ENCODE data around the gene PLCXD1.
"Not testable (repeated sequence)": the region's sequence is repeated elsewhere in the genome, so short reads cannot be mapped to it uniquely, and the experiment has no call there.

PLCXD1 gene, protein sequence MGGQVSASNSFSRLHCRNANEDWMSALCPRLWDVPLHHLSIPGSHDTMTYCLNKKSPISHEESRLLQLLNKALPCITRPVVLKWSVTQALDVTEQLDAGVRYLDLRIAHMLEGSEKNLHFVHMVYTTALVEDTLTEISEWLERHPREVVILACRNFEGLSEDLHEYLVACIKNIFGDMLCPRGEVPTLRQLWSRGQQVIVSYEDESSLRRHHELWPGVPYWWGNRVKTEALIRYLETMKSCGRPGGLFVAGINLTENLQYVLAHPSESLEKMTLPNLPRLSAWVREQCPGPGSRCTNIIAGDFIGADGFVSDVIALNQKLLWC

GRCh38 chrX:281166-281999 lies at the start of gene PLCXD1:
Gene PLCXD1 (plus strand): TSS chrX:281381. CDS start chrX:284188, 2,807 bp downstream.
- no peak for DNase-seq (ENCODE audit: low read depth in 2 of 2)

DNA sequence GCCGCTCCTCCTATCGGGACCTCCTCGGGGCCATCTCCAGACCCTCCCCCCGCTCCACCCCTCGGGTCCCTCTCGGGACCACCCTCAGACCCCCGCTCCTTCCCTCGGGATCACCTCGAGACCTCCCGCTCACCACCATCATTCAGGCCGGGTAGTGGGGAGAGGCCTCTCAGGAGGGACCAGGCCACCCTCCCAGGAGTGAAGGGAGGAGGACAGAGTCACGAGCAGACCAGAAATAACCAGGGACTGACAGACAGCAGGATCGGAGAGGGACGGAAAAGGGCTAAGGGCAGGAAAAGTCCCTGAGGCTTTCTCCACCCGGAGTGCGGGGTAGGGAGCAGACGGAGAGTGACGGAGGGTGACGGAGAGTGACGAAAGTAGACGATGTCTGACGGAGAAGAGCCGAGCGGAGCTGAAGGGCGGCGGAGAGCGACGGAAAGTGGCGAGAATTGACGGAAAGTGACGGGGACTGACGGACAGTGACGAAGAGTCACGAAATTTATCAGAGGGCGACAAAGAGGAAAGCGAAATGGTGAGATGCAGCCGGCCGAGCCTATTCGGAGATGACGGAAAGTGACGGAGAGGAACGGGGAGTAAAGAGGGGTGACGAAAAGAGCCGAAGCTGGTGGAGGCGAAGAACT lies 49.4 kb upstream of the PLCXD1 start:
- DNase-seq (ENCODE audit: low read depth in 2 of 2): not testable (repeated sequence)

DNA sequence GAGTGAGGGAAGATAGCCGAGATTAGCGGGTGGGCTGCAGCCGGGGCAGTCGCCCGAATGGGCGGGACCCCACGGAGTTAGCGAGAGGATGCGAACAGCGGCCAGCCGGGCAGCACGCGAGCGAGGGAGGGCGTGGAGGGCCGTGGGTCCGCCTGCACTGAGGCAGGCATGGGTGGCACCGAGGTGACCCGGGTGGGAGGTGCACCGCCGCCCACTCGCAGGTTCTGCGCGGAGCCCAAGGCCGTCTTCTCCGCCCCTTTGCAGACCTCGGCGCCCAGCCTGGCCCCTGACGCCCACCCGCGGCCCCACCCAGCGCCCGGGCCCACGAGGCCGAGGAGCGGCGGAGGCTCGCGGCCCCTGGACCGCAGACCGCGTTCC lies 48.9 kb upstream of the PLCXD1 start:
- DNase-seq (ENCODE audit: low read depth in 2 of 2): not testable (repeated sequence)

DNA sequence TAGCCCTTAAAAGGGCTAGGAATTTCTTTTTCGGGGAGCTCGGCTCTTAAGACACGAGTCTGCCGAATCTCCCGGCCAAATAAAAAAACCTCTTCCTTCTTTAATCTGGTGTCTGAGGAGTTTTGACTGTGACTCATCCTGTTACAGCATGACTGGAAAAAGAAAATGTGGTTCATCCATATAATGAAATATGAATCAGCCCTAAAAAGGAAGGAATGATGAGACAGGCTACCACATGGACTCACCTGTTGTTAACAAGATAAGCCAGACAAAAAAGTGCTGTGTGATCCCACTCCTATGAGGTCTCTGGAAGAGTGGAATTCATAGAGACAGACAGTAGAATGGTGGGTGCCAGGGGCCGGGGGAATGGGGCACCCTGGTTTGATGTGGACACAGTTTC lies 45.0 kb upstream of the PLCXD1 start:
- not testable (repeated sequence) for DNase-seq (ENCODE audit: low read depth in 2 of 2)

- DNase-seq (ENCODE audit: low read depth in 2 of 2): no peak
Measured at GRCh38 chrX:250965-251364, 30.2 kb upstream of the PLCXD1 start.

GRCh38 chrX:251396-252243 lies 29.6 kb upstream of the PLCXD1 start:
- not testable (repeated sequence) for DNase-seq (ENCODE audit: low read depth in 2 of 2)

DNA sequence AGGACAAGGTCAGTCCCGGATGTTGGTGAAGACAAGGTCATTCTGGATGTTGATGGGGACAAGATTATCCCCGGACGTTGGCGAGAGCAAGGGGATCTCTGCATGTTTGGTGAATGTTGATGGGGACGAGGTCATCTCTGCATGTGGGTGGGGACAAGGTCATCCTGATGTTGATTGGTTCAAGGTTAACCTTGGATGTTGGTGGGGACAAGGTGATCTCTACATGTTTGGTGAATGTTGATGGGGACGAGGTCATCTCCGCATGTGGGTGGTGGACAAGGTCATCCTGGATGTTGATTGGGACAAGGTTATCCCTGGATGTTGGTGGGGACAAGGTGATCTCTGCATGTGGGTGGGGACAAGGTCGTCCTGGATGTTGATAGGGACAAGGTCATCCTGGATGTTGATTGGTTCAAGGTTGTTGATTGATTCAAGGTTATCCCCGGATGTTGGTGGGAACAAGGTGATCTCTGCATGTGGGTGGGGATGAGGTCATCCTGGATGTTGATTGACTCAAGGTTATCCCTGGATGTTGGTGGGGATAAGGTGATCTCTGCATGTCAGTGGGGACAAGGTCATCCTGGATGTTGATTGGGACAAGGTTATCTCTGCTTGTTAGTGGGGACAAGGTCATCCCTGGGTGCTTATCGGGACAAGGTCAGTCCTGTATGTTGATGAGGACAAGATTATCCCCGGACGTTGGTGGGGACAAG lies 28.8 kb upstream of the PLCXD1 start:
- no peak for DNase-seq (ENCODE audit: low read depth in 2 of 2)

GRCh38 chrX:252957-253291 lies 28.3 kb upstream of the PLCXD1 start:
- DNase-seq (ENCODE audit: low read depth in 2 of 2): no peak

GRCh38 chrX:253451-254297 lies 27.5 kb upstream of the PLCXD1 start:
- no peak for DNase-seq (ENCODE audit: low read depth in 2 of 2)

GRCh38 chrX:254630-255215 lies 26.5 kb upstream of the PLCXD1 start:
- no peak for DNase-seq (ENCODE audit: low read depth in 2 of 2)

DNA sequence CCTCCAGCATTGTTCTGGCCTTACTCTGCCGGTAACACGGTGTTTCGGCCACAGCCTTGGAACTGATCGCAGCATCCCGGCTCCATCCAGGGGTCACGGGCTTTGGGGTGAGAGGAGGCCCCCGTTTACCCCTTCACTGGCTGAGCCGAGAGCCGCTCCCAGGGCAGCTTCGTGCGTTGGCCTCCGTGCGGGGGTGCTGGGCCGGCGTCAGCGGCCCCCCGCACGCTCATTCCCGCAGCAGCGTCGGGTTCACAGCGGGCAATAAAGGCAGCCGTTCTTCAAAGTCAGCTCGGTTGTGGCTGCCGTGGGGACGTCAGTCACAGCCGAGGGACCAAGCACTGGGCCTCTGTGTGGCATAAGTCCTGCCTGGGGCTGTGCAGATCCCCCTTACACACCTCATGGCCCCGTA lies 25.3 kb upstream of the PLCXD1 start:
- DNase-seq (ENCODE audit: low read depth in 2 of 2): no peak

DNA sequence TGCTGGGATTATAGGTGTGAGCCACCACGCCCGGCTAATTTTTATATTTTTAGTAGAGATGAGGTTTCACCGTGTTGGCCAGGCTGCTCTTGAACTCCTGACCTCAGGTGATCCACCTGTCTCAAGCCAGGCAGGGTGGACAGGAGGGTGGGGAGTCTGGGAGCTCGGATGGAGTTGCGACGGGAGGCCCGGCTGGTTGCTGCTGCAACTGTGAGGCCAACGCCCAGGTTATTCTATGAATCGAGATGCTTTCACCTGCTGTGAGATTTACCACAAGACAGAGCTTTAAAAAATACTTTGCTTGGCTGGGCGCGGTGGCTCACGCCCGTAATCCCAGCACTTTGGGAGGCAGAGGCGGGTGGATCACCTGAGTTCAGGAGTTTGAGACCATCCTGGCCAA lies 24.1 kb upstream of the PLCXD1 start:
- not testable (repeated sequence) for DNase-seq (ENCODE audit: low read depth in 2 of 2)

GRCh38 chrX:257681-258289 lies 23.4 kb upstream of the PLCXD1 start:
- DNase-seq (ENCODE audit: low read depth in 2 of 2): no peak

GRCh38 chrX:258291-259040 lies 22.7 kb upstream of the PLCXD1 start:
- no peak for DNase-seq (ENCODE audit: low read depth in 2 of 2)

- DNase-seq (ENCODE audit: low read depth in 2 of 2): no peak
Measured at GRCh38 chrX:259692-260355, 21.4 kb upstream of the PLCXD1 start.

- no peak for DNase-seq (ENCODE audit: low read depth in 2 of 2)
Measured at GRCh38 chrX:261167-261918, 19.8 kb upstream of the PLCXD1 start.

GRCh38 chrX:261919-262352 lies 19.2 kb upstream of the PLCXD1 start:
- DNase-seq (ENCODE audit: low read depth in 2 of 2): no peak

Measured in stimulated activated CD4-positive, alpha-beta T cell treated with anti-CD3 and anti-CD28 coated beads, Interleukin-1b, Interleukin-23, amount 100 ng/mL, for 4 hours (primary cell).